ENCODE measurements around the gene SUPT6H. TPM values are rescaled to one million over a fixed set of nuclear protein-coding genes. Genes with fewer than 3 reads are reported as not detected.

SUPT6H gene
- total and polyA plus RNA-seq, 9 of the 15 experiments (the other 6 are each of a cell fraction or from before 2014, with no cell fraction given), result 1.7 to 77.7 (median 49.2) TPM

DNA sequence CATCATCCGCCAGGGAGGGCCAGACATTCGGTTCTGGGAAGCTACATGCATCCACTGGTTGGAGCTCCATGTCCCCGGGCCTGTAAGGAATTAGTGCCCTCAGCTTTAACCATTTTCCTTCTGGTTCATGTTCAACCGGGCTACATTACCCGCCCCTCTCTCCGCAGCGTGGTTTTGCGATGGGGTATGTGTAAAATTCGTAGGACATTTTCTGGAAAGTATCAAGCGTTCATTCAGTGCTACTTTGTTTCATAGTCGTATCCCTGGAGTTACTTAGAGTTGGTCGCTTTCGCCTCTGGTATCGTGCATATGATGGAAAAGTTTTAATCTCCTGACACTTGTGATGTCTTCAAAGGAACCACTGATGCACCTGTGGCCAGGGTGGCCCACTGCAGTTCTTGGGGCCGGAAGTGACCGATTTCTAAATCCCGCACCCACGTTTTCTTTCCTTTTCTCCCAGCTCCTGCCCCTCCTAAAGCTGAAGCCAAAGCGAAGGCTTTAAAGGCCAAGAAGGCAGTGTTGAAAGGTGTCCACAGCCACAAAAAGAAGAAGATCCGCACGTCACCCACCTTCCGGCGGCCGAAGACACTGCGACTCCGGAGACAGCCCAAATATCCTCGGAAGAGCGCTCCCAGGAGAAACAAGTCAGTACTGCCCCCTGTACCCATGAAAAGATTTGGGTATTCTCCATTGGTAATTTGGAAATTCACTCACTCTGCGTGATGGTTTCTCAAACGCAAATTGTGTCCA lies 58.4 kb downstream of the SUPT6H start (continued):
- 0 out of 2 replicates have a peak, but pooled peaks have one; percentile 69 for TF ChIP-seq PML (IDR thresholded peaks at IDR 0.05; ENCODE audit: low read length)
- TF ChIP-seq HDGF (IDR thresholded peaks at IDR 0.05), result 0 out of 2 replicates have a peak, but pooled peaks have one; percentile 35
- TF ChIP-seq ZNF436 (CRISPR knock-in tag; IDR thresholded peaks at IDR 0.05), result 0 out of 2 replicates have a peak, but pooled peaks have one; percentile 43
- no peak for TF ChIP-seq ZNF764 (CRISPR knock-in tag; IDR thresholded peaks at IDR 0.05; ENCODE audit: low read depth)
- peak; percentile 79 for TF ChIP-seq SIRT6 (IDR thresholded peaks at IDR 0.05; ENCODE audit: low read depth, low read length)
- TF ChIP-seq PHTF2 (CRISPR knock-in tag; IDR thresholded peaks at IDR 0.05), result 0 out of 2 replicates have a peak, but pooled peaks have one; percentile 1
- TF ChIP-seq ZNF23 (CRISPR knock-in tag; IDR thresholded peaks at IDR 0.05), result 0 out of 2 replicates have a peak, but pooled peaks have one; percentile 55
- TF ChIP-seq, protein P1, sequence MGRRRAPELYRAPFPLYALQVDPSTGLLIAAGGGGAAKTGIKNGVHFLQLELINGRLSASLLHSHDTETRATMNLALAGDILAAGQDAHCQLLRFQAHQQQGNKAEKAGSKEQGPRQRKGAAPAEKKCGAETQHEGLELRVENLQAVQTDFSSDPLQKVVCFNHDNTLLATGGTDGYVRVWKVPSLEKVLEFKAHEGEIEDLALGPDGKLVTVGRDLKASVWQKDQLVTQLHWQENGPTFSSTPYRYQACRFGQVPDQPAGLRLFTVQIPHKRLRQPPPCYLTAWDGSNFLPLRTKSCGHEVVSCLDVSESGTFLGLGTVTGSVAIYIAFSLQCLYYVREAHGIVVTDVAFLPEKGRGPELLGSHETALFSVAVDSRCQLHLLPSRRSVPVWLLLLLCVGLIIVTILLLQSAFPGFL (CRISPR knock-in tag; IDR thresholded peaks at IDR 0.05), result peak; percentile 23; the same call in 1 of the 2 replicates
- peak; percentile 49; the same call in 1 of the 2 replicates for TF ChIP-seq GABPB2 (CRISPR knock-in tag; conservative IDR thresholded peaks at IDR 0.05)
- 0 out of 4 replicates have a peak, but pooled peaks of 1 of the 2 experiments have one; percentile 1 for TF ChIP-seq TRIM24 (IDR thresholded peaks at IDR 0.05)
- TF ChIP-seq LARP7 (IDR thresholded peaks at IDR 0.05), result peak; percentile 1; the same call in 1 of the 2 replicates
- TF ChIP-seq HDAC2 (IDR thresholded peaks at IDR 0.05), result 0 out of 2 replicates have a peak, but pooled peaks have one; percentile 14
- TF ChIP-seq CHD1 (IDR thresholded peaks at IDR 0.05; ENCODE audit: low read length), result peak; percentile 98
- 0 out of 2 replicates have a peak, but pooled peaks have one; percentile 74 for TF ChIP-seq DNMT1 (IDR thresholded peaks at IDR 0.05)
- TF ChIP-seq ZFPM2 (CRISPR knock-in tag; IDR thresholded peaks at IDR 0.05), result 0 out of 2 replicates have a peak, but pooled peaks have one; percentile 2
- TF ChIP-seq, protein P2, sequence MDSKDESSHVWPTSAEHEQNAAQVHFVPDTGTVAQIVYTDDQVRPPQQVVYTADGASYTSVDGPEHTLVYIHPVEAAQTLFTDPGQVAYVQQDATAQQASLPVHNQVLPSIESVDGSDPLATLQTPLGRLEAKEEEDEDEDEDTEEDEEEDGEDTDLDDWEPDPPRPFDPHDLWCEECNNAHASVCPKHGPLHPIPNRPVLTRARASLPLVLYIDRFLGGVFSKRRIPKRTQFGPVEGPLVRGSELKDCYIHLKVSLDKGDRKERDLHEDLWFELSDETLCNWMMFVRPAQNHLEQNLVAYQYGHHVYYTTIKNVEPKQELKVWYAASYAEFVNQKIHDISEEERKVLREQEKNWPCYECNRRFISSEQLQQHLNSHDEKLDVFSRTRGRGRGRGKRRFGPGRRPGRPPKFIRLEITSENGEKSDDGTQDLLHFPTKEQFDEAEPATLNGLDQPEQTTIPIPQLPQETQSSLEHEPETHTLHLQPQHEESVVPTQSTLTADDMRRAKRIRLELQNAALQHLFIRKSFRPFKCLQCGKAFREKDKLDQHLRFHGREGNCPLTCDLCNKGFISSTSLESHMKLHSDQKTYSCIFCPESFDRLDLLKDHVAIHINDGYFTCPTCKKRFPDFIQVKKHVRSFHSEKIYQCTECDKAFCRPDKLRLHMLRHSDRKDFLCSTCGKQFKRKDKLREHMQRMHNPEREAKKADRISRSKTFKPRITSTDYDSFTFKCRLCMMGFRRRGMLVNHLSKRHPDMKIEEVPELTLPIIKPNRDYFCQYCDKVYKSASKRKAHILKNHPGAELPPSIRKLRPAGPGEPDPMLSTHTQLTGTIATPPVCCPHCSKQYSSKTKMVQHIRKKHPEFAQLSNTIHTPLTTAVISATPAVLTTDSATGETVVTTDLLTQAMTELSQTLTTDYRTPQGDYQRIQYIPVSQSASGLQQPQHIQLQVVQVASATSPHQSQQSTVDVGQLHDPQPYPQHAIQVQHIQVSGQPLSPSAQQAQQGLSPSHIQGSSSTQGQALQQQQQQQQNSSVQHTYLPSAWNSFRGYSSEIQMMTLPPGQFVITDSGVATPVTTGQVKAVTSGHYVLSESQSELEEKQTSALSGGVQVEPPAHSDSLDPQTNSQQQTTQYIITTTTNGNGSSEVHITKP (IDR thresholded peaks at IDR 0.05; ENCODE audit: partially characterized antibody), result no peak
- no peak for TF ChIP-seq FOXM1 (IDR thresholded peaks at IDR 0.05; ENCODE audit: low read depth)
- 0 out of 2 replicates have a peak, but pooled peaks have one; percentile 6 for TF ChIP-seq FOXM1 (CRISPR knock-in tag; IDR thresholded peaks at IDR 0.05; ENCODE audit: low read depth)
- TF ChIP-seq SREBF2 (CRISPR knock-in tag; IDR thresholded peaks at IDR 0.05), result 0 out of 2 replicates have a peak, but pooled peaks have one; percentile 7
- TF ChIP-seq SOX6 (IDR thresholded peaks at IDR 0.05), result 0 out of 2 replicates have a peak, but pooled peaks have one; percentile 6
- TF ChIP-seq EZH2 (IDR thresholded peaks at IDR 0.05; ENCODE audit: borderline replicate concordance, low read depth, low read length), result no peak
- TF ChIP-seq FOXK2 (conservative IDR thresholded peaks at IDR 0.05 in 1 of 2, IDR thresholded peaks at IDR 0.05 in 1 of 2; ENCODE audit: low read depth in 2 of 2), result peak in 1 of 2 experiments; percentile 30; a peak in 1 of 4 replicates
- no peak for TF ChIP-seq JUNB (CRISPR knock-in tag; conservative IDR thresholded peaks at IDR 0.05)
- TF ChIP-seq, protein P3, sequence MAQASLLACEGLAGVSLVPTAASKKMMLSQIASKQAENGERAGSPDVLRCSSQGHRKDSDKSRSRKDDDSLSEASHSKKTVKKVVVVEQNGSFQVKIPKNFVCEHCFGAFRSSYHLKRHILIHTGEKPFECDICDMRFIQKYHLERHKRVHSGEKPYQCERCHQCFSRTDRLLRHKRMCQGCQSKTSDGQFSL (CRISPR knock-in tag; IDR thresholded peaks at IDR 0.05), result no peak
- TF ChIP-seq, protein P3 (tag; IDR thresholded peaks at IDR 0.05), result peak in 1 of 2 experiments; percentile 8; a peak in 1 of 4 replicates

All from K562 (cell line).